ENCODE data around the gene ONECUT1. TPM values are rescaled to one million over a fixed set of nuclear protein-coding genes. Genes with fewer than 3 reads are reported as not detected.
A peak's percentile ranks its signal among the peaks of the same experiment; 100 is the strongest.

Gene ONECUT1
- total RNA-seq, 1 donor from 2014 or later, result 0.69 TPM

DNA sequence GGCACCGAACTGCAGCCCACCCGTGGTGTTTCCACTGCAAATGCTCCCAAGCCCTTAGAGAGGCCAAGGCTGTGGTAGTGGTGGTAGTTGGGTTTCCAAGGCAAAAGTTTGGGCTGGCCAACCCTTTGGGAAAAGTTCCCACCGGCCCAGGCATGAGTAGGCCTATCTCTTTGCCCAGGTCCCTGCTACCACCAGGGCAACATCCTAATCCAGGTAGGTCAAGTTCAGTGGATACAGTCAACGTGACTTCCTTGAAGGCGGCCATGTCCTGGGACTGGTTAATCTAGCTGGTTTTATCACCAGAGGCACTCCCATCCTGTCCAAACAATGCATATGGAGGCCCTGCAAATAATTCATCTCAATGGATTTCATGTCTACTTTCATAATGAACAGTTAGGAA is 1.6 kb upstream of the ONECUT1 start:
- TF ChIP-seq, protein P1, sequence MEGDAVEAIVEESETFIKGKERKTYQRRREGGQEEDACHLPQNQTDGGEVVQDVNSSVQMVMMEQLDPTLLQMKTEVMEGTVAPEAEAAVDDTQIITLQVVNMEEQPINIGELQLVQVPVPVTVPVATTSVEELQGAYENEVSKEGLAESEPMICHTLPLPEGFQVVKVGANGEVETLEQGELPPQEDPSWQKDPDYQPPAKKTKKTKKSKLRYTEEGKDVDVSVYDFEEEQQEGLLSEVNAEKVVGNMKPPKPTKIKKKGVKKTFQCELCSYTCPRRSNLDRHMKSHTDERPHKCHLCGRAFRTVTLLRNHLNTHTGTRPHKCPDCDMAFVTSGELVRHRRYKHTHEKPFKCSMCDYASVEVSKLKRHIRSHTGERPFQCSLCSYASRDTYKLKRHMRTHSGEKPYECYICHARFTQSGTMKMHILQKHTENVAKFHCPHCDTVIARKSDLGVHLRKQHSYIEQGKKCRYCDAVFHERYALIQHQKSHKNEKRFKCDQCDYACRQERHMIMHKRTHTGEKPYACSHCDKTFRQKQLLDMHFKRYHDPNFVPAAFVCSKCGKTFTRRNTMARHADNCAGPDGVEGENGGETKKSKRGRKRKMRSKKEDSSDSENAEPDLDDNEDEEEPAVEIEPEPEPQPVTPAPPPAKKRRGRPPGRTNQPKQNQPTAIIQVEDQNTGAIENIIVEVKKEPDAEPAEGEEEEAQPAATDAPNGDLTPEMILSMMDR (IDR thresholded peaks at IDR 0.05; ENCODE audit: unreplicated experiment), result no peak
- Mint-ChIP-seq H3K27me3 (ENCODE audit: unreplicated experiment) (peaks cover 27% of the 10 kb centered on the region), H3K4me3 (ENCODE audit: unreplicated experiment) (no peak overlapping the region), H3K4me1 (ENCODE audit: unreplicated experiment) (peaks cover 18% of the 10 kb centered on the region), H3K36me3 (ENCODE audit: low read depth, unreplicated experiment) (no peaks in the 10 kb centered on the region), H3K9me3 (ENCODE audit: unreplicated experiment) (no peaks in the 10 kb centered on the region), H3K27ac (ENCODE audit: unreplicated experiment) (no peak overlapping the region)
- DNase-seq (ENCODE audit: low spot score), result no peak

DNA sequence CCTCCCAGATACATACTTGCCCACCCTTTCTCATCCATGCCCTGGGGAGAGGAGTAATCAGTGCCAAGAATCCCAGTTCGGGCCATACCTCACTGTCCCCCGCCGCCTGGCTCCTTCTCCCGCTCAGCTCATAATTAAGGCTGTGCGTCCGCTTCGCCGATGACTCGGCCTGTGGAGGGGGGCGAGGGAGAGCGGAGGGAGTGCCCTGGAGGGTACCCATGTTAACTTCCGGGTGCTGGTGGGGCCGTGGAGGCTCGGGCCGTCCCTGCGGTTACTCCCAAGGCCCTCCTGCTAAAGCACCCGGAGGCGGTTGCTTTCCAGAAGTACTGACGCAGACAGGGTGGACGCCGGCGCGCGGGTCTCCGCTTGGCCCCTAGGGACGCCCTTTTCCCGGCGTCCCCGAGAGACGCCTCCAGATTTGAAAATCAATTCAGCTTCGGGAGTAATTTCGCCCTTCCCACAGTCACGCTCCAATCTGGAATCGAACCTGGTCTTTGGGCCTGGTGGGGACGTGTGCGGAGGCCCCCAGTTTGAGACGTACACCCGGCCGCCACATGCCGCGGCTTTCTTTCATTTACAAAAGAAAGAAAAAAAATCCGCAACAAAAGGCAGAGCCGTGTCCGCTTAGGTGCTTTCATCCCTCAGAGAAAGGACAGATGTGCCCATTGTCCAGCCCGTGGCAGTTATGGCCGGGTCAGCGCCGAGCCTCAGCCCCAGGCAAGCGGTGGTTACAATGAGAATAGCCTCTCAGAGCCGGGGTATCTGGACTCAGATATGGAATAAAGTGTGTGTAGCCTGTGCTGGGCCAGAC is 1.0 kb upstream of the ONECUT1 start:
- Mint-ChIP-seq H3K36me3 (ENCODE audit: low read depth, unreplicated experiment) (no peaks in the 10 kb centered on the region), H3K9me3 (ENCODE audit: unreplicated experiment) (no peaks in the 10 kb centered on the region), H3K27ac (ENCODE audit: unreplicated experiment) (no peak overlapping the region), H3K4me3 (ENCODE audit: unreplicated experiment) (peak overlapping the region; percentile 37), H3K4me1 (ENCODE audit: unreplicated experiment) (peaks cover 19% of the 10 kb centered on the region), H3K27me3 (ENCODE audit: unreplicated experiment) (peaks cover 32% of the 10 kb centered on the region)
- peak; percentile 48 for DNase-seq (ENCODE audit: low spot score)
- TF ChIP-seq, protein P1 (IDR thresholded peaks at IDR 0.05; ENCODE audit: unreplicated experiment), result no peak

DNA sequence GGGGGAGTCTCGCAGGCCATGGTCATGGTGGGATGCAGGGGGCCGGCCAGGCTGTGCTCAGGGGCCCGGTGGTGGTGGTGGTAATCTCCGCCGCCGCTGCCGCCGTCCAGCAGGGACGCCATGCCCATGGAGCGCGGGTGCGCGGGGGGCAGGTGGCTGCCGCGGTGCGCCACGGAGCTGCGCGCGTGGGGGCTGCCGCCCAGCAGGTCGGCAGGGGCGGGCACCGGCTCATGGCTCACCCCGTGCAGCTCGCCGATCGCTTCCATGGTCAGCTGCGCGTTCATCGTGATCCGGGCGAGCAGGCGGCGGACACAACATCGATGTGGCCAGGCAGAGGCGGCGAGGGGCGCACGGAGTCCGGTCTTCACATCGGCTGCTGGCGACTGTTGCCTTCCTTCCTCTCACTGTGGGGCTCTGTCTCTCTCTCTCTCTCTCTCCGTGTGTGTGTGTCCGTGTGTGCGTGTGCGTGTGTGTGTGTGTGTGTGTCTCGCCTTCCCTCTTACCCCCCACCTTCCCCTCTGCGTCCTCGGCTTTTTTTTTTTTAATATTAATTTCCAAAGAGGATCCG is 451 bp downstream of the ONECUT1 start:
- Mint-ChIP-seq H3K36me3 (ENCODE audit: low read depth, unreplicated experiment) (no peaks in the 10 kb centered on the region), H3K27ac (ENCODE audit: unreplicated experiment) (no peak overlapping the region), H3K9me3 (ENCODE audit: unreplicated experiment) (no peaks in the 10 kb centered on the region), H3K27me3 (ENCODE audit: unreplicated experiment) (peaks cover 35% of the 10 kb centered on the region), H3K4me3 (ENCODE audit: unreplicated experiment) (peak overlapping the region; percentile 89), H3K4me1 (ENCODE audit: unreplicated experiment) (peaks cover 23% of the 10 kb centered on the region)
- DNase-seq (ENCODE audit: low spot score), result peak; percentile 36
- TF ChIP-seq, protein P1 (IDR thresholded peaks at IDR 0.05; ENCODE audit: unreplicated experiment), result no peak

DNA sequence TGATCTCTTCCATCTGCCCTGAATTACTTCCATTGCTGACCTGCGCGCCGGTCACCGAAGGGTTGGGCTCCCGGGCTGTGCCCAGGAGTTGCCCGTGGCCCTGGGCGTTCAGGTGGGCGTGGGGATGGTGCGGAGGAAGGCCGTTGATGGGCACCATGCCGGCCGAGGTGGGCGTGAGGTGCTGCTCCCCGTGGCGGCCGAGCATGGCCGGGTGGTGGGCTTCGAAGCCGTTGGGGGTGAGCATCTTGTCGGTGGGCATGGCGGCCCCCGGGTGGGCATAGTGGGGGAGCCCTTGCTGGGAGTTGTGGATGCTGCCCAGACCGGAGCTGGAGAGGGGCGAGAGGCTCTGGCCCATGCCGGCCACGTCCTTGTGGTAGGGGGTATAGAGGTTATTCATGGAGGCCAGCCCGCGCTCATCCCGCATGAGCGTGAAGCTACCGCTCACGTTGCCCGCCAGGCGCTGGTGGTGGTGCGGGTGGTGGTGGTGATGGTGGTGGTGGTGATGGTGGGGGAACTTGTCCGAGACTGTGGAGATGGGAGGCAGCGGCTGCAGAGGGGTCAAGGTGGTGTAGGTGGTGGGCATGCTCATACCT is 1.0 kb downstream of the ONECUT1 start:
- DNase-seq (ENCODE audit: low spot score), result no peak
- H3K4me1 Mint-ChIP-seq (ENCODE audit: unreplicated experiment), result peaks cover 20% of the 10 kb centered on the region

More for the DNA sequence above, 1.0 kb downstream of the ONECUT1 start:
- H3K36me3 Mint-ChIP-seq (ENCODE audit: low read depth, unreplicated experiment), result no peaks in the 10 kb centered on the region
- peak overlapping the region; percentile 84 for H3K4me3 Mint-ChIP-seq (ENCODE audit: unreplicated experiment)
- TF ChIP-seq, protein P1 (IDR thresholded peaks at IDR 0.05; ENCODE audit: unreplicated experiment), result no peak
- H3K9me3 Mint-ChIP-seq (ENCODE audit: unreplicated experiment), result no peaks in the 10 kb centered on the region
- H3K27ac Mint-ChIP-seq (ENCODE audit: unreplicated experiment), result peak overlapping the region; percentile 48
- peaks cover 33% of the 10 kb centered on the region for H3K27me3 Mint-ChIP-seq (ENCODE audit: unreplicated experiment)

Data from endothelial cell (in vitro differentiated cells).